Activated gamma-delta T cell (primary cell): ENCODE data around the gene GRIK4.
"Not testable (repeated sequence)": the region's sequence is repeated elsewhere in the genome, so short reads cannot be mapped to it uniquely, and the experiment has no call there.

Experiments
- DNase-seq: peaks from one replicate; lab custom pipeline; 2025; lab: John Stamatoyannopoulos, UW

The GRIK4 gene

GRCh38 chr11:120574876-120575275, 63.3 kb downstream of the GRIK4 start:
- DNase-seq, result no peak

GRCh38 chr11:120575461-120575860, 63.9 kb downstream of the GRIK4 start:
- no peak for DNase-seq

GRCh38 chr11:120576606-120577005, 65.1 kb downstream of the GRIK4 start:
- no peak for DNase-seq

GRCh38 chr11:120577041-120577440, 65.5 kb downstream of the GRIK4 start:
- no peak for DNase-seq

GRCh38 chr11:120577624-120578363, 66.2 kb downstream of the GRIK4 start:
- no peak for DNase-seq

GRCh38 chr11:120578596-120579154, 67.1 kb downstream of the GRIK4 start:
- DNase-seq, result no peak

GRCh38 chr11:120579611-120580031, 68.1 kb downstream of the GRIK4 start:
- no peak for DNase-seq

GRCh38 chr11:120581313-120581712, 69.8 kb downstream of the GRIK4 start:
- DNase-seq, result no peak

GRCh38 chr11:120582535-120582934, 71.0 kb downstream of the GRIK4 start:
- DNase-seq, result not testable (repeated sequence)

GRCh38 chr11:120586072-120586471, 74.5 kb downstream of the GRIK4 start:
- DNase-seq, result no peak

GRCh38 chr11:120586728-120587127, 75.2 kb downstream of the GRIK4 start:
- no peak for DNase-seq

- no peak for DNase-seq
Measured at GRCh38 chr11:120587299-120587698, 75.8 kb downstream of the GRIK4 start.

GRCh38 chr11:120589376-120589775, 77.8 kb downstream of the GRIK4 start:
- no peak for DNase-seq

GRCh38 chr11:120590472-120590871, 78.9 kb downstream of the GRIK4 start:
- DNase-seq, result no peak

GRCh38 chr11:120594746-120595145, 83.2 kb downstream of the GRIK4 start:
- DNase-seq, result no peak

GRCh38 chr11:120595557-120595956, 84.0 kb downstream of the GRIK4 start:
- DNase-seq, result no peak

- no peak for DNase-seq
Measured at GRCh38 chr11:120597250-120598215, 86.0 kb downstream of the GRIK4 start.

- DNase-seq, result no peak
Measured at GRCh38 chr11:120598517-120599257, 87.1 kb downstream of the GRIK4 start.

GRCh38 chr11:120599816-120600420, 88.4 kb downstream of the GRIK4 start:
- no peak for DNase-seq

- no peak for DNase-seq
Measured at GRCh38 chr11:120601536-120601935, 90.0 kb downstream of the GRIK4 start.

GRCh38 chr11:120603071-120603470, 91.5 kb downstream of the GRIK4 start:
- no peak for DNase-seq
